Heart right ventricle (tissue), 16 donors: ENCODE results near the gene CCNE1. TPM values are rescaled to one million over a fixed set of nuclear protein-coding genes. Genes with fewer than 3 reads are reported as not detected.

Experiments
- ATAC-seq, 8 donors: fragments of 200-7000 bp; cut with Tn5 transposase; one replicate each; pipeline ENCODE4 v1.9.1; 2020; ENCODE audit warnings: mild to moderate bottlenecking in 8 of 8, moderate library complexity in 8 of 8, moderate number of reproducible peaks in 1 of 8
- DNase-seq, 2 donors: peaks; one replicate each; pipeline ENCODE4 v3.0.0-alpha.2; 2020
- H3K27ac ChIP-seq, 10 donors: fragments of 200-600 bp; sonication (generic) in 2 of 10; one replicate each; pipeline versions ENCODE4 v1.5.0 to v1.8.0; 2020 to 2022; ENCODE audit warnings: mild to moderate bottlenecking in 3 of 10
- H3K27me3 ChIP-seq, 7 donors: fragments of 200-600 bp; one replicate each; pipeline ENCODE4 v1.8.0; 2021 to 2022; ENCODE audit warnings: mild to moderate bottlenecking in 2 of 7
- H3K36me3 ChIP-seq, 9 donors: fragments of 200-600 bp; sonication (generic) in 1 of 9; one replicate each; pipeline versions ENCODE4 v1.5.0 to v1.8.0; 2020 to 2022; ENCODE audit warnings: mild to moderate bottlenecking in 2 of 9
- H3K4me1 ChIP-seq, 9 donors: fragments of 200-600 bp; sonication (generic) in 1 of 9; one replicate each; pipeline versions ENCODE4 v1.5.0 to v1.8.0; 2020 to 2022; ENCODE audit warnings: mild to moderate bottlenecking in 4 of 9
- H3K4me3 ChIP-seq, 10 donors: fragments of 200-600 bp; sonication (generic) in 2 of 10; one replicate each; pipeline versions ENCODE4 v1.5.0 to v1.8.0; 2020 to 2022; ENCODE audit warnings: mild to moderate bottlenecking in 7 of 10, moderate library complexity in 2 of 10
- H3K9me3 ChIP-seq, 11 donors: fragments of 200-600 bp in 10 of 11; sonication (generic) in 2 of 11; one replicate each; pipeline versions ENCODE4 v1.5.0 to v1.8.0; 2013 to 2022; ENCODE audit warnings: mild to moderate bottlenecking in 2 of 11, control low read depth in 1 of 11, moderate library complexity in 1 of 11
- WGBS, 2 donors: extraction: QIAGEN DNeasy Blood & Tissue Kit; methylation state at CpG; one replicate each; pipeline ENCODE4 v1.1.7; 2013; ENCODE audit warnings: inconsistent platforms in 1 of 2; 5-methylcytosine and 5-hydroxymethylcytosine counted together
- intact Hi-C, 10 donors: fragments of 100-400 bp; cut with DNase I; formaldehyde crosslinking; loops; one replicate each; pipeline versions ENCODE4 v1.11.1 to v1.14.2; 2022
- polyA plus RNA-seq, 2 donors: library from polyadenylated mRNA; stranded (reverse); fragments of 200-250 nt; gene quantifications; one replicate each; pipeline ENCODE4 v1.2.3, GENCODE V29; 2013
- total RNA-seq, 10 donors: library from RNA; stranded (reverse); fragmentation: NEBNext Ultra II Directional in 3 of 10; extraction: Animal tissue kit (Norgen Biotek cat#: 25700) in 3 of 10; gene quantifications; one replicate each; pipeline versions ENCODE4 v1.2.1 to v1.2.4, GENCODE V29; 2021 to 2023
- TF ChIP-seq, protein P1 (sequence below), 9 donors: fragments of 200-600 bp; sonication (generic) in 2 of 9; IDR thresholded peaks; one replicate each; pipeline versions ENCODE4 v1.5.0 to v1.8.0; 2021 to 2022; ENCODE audit warnings: antibody characterized with exemption in 9 of 9, mild to moderate bottlenecking in 5 of 9, moderate library complexity in 1 of 9
- donor health status: Arrhythmogenic right ventricular cardiomyopathy.
- donor health status: ischemic (EF 13 %, LVEDD 7.1; RV severe dilation, severe dysfunction).
- donor health status: healthy with polysubstance abuse.
- donor health status: DM: no; HTN: yes; CAD: no.
- donor health status: DM: no; HTN: no; CAD: no.
- donor health status: ischemic (EF 25% LVEDD 6.9; RV normal size, moderate dysfunction).
- donor health status: ischemic (EF 25% LVEDD 5.7; RV mildly dilated, moderate dysfunction).
- donor health status: healthy.
- donor health status: DM: yes; HTN: yes; CAD: no.
- donor health status: Ischemic cardiomyopathy.
- donor health status: ischemic (EF 35%, LVEDD 5.7; RV mildly dilated, moderate dysfunction).
- donor health status: nonischemic (EF 11% LVEDD 7.7; RV severe dilation, severe dysfunction).
- donor health status: DM: yes; HTN: yes; CAD: no.
- donor health status: PGD.
- donor health status: ischemic (EF 29% LVEDD 5.4; RV normal size, mild dysfunction).
- donor health status: nonischemic (EF 23%, LVEDD 6.1; RV moderate dilation, normal function).

CCNE1 gene
- total and polyA plus RNA-seq, 12 donors: 1.4 to 4.0 (median 2.4) TPM

DNA sequence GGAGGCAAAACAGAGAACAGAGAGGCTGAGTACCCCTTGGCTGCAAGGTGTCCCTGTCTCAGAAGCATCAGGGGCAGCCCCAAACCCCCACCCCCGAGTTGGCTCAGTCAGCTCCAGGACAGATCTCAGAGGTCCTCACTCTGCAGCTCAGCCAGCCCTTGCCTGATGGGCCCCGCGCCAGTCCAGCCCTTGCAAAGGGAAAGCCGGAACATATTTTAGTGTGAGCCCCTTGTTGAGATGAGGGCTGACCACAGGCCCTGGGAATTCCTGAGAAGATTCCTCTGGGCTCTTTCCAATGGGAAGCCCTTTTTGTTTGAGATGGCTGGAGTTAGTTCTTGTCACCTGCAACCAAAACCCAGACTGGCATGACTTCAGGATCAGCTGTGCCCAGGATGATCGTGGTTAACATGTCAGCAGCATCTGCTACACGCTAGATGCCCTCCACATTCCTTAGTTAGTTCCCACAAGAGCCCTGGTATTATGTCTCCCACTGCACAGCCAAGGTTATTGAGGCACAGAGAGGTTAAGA lies 33.9 kb upstream of the CCNE1 start:
- Histone ChIP-seq H3K9me3 (no peaks in the 10 kb centered on the region), H3K27me3 (peaks cover 0 to 19% (median 0%) of the 10 kb centered on the region in 7 donors), H3K36me3 (no peaks in the 10 kb centered on the region), H3K4me1 (no peaks in the 10 kb centered on the region), H3K27ac (no peak overlapping the region), H3K4me3 (no peak overlapping the region)
- 64 to 68% methylated on average over 6 of the region's 6 CpGs for WGBS, 2 donors
- DNase-seq (no peak), ATAC-seq (no peak)
- TF ChIP-seq, protein P1, sequence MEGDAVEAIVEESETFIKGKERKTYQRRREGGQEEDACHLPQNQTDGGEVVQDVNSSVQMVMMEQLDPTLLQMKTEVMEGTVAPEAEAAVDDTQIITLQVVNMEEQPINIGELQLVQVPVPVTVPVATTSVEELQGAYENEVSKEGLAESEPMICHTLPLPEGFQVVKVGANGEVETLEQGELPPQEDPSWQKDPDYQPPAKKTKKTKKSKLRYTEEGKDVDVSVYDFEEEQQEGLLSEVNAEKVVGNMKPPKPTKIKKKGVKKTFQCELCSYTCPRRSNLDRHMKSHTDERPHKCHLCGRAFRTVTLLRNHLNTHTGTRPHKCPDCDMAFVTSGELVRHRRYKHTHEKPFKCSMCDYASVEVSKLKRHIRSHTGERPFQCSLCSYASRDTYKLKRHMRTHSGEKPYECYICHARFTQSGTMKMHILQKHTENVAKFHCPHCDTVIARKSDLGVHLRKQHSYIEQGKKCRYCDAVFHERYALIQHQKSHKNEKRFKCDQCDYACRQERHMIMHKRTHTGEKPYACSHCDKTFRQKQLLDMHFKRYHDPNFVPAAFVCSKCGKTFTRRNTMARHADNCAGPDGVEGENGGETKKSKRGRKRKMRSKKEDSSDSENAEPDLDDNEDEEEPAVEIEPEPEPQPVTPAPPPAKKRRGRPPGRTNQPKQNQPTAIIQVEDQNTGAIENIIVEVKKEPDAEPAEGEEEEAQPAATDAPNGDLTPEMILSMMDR (IDR thresholded peaks at IDR 0.05): no peak
- intact Hi-C loops: no loop called here

DNA sequence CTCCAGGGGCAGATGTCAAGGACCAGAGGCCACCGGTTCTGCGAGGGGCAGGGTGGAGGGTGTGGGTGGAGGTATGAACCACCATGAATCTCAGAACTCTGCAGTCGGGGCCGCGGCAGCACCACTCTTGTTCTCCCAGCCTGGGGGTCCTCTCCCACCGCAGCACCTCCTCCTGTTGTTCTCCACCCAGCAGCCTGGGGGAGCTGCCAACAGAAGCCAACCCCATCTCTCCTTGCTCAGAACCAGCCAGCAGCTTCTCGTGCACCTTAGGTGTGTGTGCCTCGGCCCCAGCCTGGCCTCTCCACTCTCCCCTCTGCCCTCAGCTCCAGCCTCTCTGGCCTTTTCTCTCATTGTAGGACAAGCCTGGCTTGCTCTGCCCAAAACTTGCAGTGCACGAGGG lies 31.9 kb upstream of the CCNE1 start:
- no peak overlapping the region for H3K4me3 ChIP-seq
- ATAC-seq: no peak
- no peaks in the 10 kb centered on the region for H3K9me3 ChIP-seq
- H3K36me3 ChIP-seq: no peaks in the 10 kb centered on the region
- peaks cover 0 to 15% (median 0%) of the 10 kb centered on the region in 7 donors for H3K27me3 ChIP-seq
- 39 to 47% methylated on average over 9 of the region's 9 CpGs for WGBS, 2 donors
- H3K4me1 ChIP-seq: no peaks in the 10 kb centered on the region
- DNase-seq: no peak
- TF ChIP-seq, protein P1 (IDR thresholded peaks at IDR 0.05): no peak
- no peak overlapping the region for H3K27ac ChIP-seq
- intact Hi-C loops: no loop called here

DNA sequence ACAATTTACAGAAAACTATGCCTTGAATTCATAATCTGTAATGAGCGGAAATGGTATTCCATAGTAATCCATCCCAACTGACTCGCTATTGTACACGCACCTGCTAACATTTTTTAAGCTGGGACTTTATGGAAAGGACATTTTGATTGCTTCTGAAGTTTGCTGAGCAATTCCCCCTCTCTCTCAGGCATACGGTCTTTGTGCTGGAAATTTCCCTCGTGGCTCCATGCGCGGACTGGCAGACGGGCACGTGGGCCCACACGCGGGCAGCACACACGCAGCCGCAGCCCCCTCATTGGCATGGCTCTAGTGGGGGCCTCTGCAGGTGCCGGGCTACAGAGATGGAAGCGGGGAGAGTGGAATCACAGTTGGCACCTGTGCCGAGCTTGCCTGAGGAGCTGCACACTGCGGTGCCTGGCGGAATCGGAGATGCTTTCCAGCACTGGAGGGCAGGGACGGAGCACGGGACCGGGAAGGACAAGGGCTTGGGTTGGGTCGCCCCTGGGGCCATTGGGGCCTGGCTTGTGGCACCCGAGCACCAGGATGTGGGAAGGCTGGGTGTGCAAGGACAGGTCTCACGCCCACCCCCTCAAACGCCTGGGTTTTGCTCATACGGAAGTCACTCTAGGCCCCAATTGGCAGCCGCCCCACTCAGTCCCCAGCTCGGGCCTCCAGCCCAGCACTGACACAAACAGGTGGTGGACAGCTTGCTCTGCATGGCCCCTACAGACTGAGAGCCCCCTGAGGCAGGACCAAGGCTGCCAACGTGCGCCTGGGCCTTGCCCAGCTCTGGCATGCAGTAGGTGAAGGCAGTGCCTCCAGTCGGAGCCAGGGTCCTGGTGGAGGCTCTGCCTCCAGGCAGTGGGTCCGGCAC lies 30.2 kb upstream of the CCNE1 start:
- peaks cover 0 to 19% (median 0%) of the 10 kb centered on the region in 7 donors for H3K27me3 ChIP-seq
- DNase-seq: no peak
- intact Hi-C loops: no loop called here
- no peaks in the 10 kb centered on the region for H3K9me3 ChIP-seq
- ATAC-seq: no peak
- 80 to 85% methylated on average over 33 of the region's 33 CpGs for WGBS, 2 donors
- H3K4me3 ChIP-seq: no peak overlapping the region
- no peak overlapping the region for H3K27ac ChIP-seq
- no peaks in the 10 kb centered on the region for H3K4me1 ChIP-seq
- H3K36me3 ChIP-seq: no peaks in the 10 kb centered on the region
- TF ChIP-seq, protein P1 (IDR thresholded peaks at IDR 0.05): no peak

DNA sequence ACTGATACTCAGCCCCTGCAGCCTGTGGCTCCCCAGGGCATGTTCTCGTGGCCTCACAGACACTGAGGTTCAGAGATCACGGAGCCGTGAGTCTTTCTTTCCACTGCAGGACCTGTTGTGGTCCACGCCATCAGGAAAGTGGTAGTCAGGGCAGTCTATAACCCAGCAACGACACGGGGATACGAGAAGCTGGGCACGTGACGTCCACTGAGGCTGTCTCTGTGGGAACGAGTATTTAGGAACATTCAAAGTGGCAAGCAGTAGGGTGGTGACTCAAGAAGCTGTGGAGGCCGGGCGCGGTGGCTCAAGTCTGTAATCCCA lies 29.6 kb upstream of the CCNE1 start:
- 87% methylated on average over 13 of the region's 13 CpGs for WGBS, 2 donors
- Histone ChIP-seq H3K4me3 (no peak overlapping the region), H3K27me3 (peaks cover 0 to 19% (median 0%) of the 10 kb centered on the region in 7 donors), H3K27ac (no peak overlapping the region), H3K9me3 (no peaks in the 10 kb centered on the region), H3K4me1 (no peaks in the 10 kb centered on the region), H3K36me3 (no peaks in the 10 kb centered on the region)
- intact Hi-C loops: no loop called here
- no peak for DNase-seq
- ATAC-seq: no peak
- TF ChIP-seq, protein P1 (IDR thresholded peaks at IDR 0.05): no peak
